Measurements from ENCODE around the gene LANCL3. TPM values are rescaled to one million over a fixed set of nuclear protein-coding genes. Genes with fewer than 3 reads are reported as not detected.
"Not testable (repeated sequence)": the region's sequence is repeated elsewhere in the genome, so short reads cannot be mapped to it uniquely, and the experiment has no call there.

Gene LANCL3
- total RNA-seq, 1 donor from 2014 or later = 0.36 TPM

DNA sequence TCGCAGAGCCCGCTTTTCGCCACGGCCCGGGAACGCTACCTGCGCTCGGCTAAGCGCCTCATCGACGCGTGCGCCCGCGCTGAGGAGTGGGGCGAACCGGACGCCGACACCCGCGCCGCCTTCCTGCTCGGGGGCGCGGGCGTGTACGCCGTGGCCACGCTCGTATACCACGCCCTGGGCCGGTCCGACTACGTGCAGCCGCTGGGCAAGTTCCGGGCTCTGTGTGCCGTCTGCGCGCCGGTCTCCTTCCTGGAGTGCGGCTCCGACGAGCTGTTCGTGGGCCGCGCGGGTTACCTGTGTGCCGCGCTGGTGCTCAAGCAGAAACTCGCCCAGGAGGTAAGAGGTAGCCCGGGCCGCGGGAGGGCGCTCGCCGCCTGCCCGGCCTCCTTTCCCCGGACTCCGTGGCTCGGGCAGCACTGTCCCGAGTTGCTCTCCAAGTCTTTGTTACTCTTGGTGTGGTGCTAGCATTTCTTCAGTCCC, 687 bp downstream of the LANCL3 start:
- H4K20me1 ChIP-seq (ENCODE audit: insufficient read depth, low read length); H3K9me3 Mint-ChIP-seq (ENCODE audit: unreplicated experiment); H3K4me1 Mint-ChIP-seq (ENCODE audit: low read depth, unreplicated experiment); H3K79me2 ChIP-seq (ENCODE audit: insufficient read depth, low read length); H3K9me3 ChIP-seq (ENCODE audit: insufficient read depth, low read depth, low read length); H3K36me3 ChIP-seq (ENCODE audit: insufficient read depth, low read length); H3K27me3 ChIP-seq (ENCODE audit: insufficient read depth, low read length); H3K27ac Mint-ChIP-seq (ENCODE audit: unreplicated experiment); DNase-seq (ENCODE audit: low read depth); H3K36me3 Mint-ChIP-seq (ENCODE audit: low read depth, unreplicated experiment); H3K4me1 ChIP-seq (ENCODE audit: insufficient read depth, low read length); FAIRE-seq; H3K27me3 Mint-ChIP-seq (ENCODE audit: low read depth, unreplicated experiment); H3K27ac ChIP-seq (ENCODE audit: low read depth, low read length): not testable (repeated sequence)
- peak overlapping the region; percentile 79 for H3K4me2 ChIP-seq (ENCODE audit: low read length)
- peak overlapping the region; percentile 80 for H2AFZ ChIP-seq (ENCODE audit: low read depth, low read length)
- peak overlapping the region; percentile 84 for H3K4me3 Mint-ChIP-seq (ENCODE audit: unreplicated experiment)
- peak overlapping the region; percentile 58 for H3K4me3 ChIP-seq (ENCODE audit: insufficient read depth, low read depth, low read length)
- peak overlapping the region; percentile 33 for H3K9ac ChIP-seq (ENCODE audit: low read length)

DNA sequence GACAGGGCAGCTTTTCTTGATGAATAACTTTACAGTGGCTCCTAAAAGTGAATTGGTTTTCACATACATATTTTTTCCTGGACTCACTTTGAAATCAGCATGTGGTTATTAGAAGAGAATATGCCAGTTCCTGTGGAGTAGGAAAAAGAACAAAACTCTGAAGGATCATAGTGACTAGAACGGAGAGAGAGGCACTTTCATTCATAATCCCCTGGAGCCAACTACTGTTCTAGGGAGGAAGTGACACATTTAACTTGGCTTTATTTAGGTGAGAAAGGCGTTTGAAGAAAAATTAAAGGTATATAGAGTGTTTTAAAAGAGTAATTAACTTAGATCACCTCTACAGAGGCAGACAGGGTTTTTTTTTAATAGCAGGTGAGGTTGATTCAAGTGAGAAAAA, 1.7 kb downstream of the LANCL3 start:
- H3K36me3 Mint-ChIP-seq (ENCODE audit: low read depth, unreplicated experiment); H3K36me3 ChIP-seq (ENCODE audit: insufficient read depth, low read length); H3K27ac ChIP-seq (ENCODE audit: low read depth, low read length); H3K27me3 ChIP-seq (ENCODE audit: insufficient read depth, low read length); H3K4me1 ChIP-seq (ENCODE audit: insufficient read depth, low read length); H3K4me3 Mint-ChIP-seq (ENCODE audit: unreplicated experiment); H3K4me1 Mint-ChIP-seq (ENCODE audit: low read depth, unreplicated experiment); H2AFZ ChIP-seq (ENCODE audit: low read depth, low read length); H3K4me3 ChIP-seq (ENCODE audit: insufficient read depth, low read depth, low read length); H3K79me2 ChIP-seq (ENCODE audit: insufficient read depth, low read length); H3K9ac ChIP-seq (ENCODE audit: low read length); FAIRE-seq; H3K9me3 Mint-ChIP-seq (ENCODE audit: unreplicated experiment); DNase-seq (ENCODE audit: low read depth); H4K20me1 ChIP-seq (ENCODE audit: insufficient read depth, low read length); H3K9me3 ChIP-seq (ENCODE audit: insufficient read depth, low read depth, low read length); H3K27ac Mint-ChIP-seq (ENCODE audit: unreplicated experiment); H3K27me3 Mint-ChIP-seq (ENCODE audit: low read depth, unreplicated experiment): not testable (repeated sequence)
- H3K4me2 ChIP-seq (ENCODE audit: low read length) = peak overlapping the region; percentile 79

DNA sequence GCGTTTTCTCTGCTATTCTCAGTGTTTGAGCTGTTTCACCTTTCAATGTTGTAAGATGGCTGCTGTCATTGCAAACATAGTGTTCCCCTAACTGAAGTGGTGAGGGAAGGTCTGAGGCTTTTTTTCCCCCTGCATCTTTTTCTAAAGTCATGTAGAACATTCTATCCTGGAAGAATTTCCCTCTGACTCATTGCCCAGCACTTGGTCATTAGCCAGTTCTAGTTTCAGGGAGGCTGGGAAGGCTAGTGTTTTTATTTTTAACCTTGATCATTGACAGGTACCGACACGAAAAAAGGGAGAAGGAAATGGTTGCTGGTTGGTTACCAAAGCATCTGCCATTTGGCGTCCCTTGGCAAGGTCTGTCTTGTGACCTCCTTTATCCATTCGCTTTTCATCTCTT, 6.6 kb downstream of the LANCL3 start:
- no peaks in the 10 kb centered on the region for H3K4me1 Mint-ChIP-seq (ENCODE audit: low read depth, unreplicated experiment)
- H3K4me1 ChIP-seq (ENCODE audit: insufficient read depth, low read length) = no peaks in the 10 kb centered on the region
- no peaks in the 10 kb centered on the region for H3K27me3 Mint-ChIP-seq (ENCODE audit: low read depth, unreplicated experiment)
- H3K79me2 ChIP-seq (ENCODE audit: insufficient read depth, low read length) = no peaks in the 10 kb centered on the region
- no peak overlapping the region for H3K9ac ChIP-seq (ENCODE audit: low read length)
- peak; percentile 32 for FAIRE-seq
- H4K20me1 ChIP-seq (ENCODE audit: insufficient read depth, low read length) = no peaks in the 10 kb centered on the region
- H3K27ac ChIP-seq (ENCODE audit: low read depth, low read length) = no peak overlapping the region
- H3K4me2 ChIP-seq (ENCODE audit: low read length) = no peak overlapping the region
- no peaks in the 10 kb centered on the region for H3K36me3 ChIP-seq (ENCODE audit: insufficient read depth, low read length)
- H3K36me3 Mint-ChIP-seq (ENCODE audit: low read depth, unreplicated experiment) = no peaks in the 10 kb centered on the region
- DNase-seq (ENCODE audit: low read depth) = peak; percentile 19
- no peaks in the 10 kb centered on the region for H3K9me3 ChIP-seq (ENCODE audit: insufficient read depth, low read depth, low read length)
- no peak overlapping the region for H3K27ac Mint-ChIP-seq (ENCODE audit: unreplicated experiment)
- H3K9me3 Mint-ChIP-seq (ENCODE audit: unreplicated experiment) = no peaks in the 10 kb centered on the region
- no peaks in the 10 kb centered on the region for H3K27me3 ChIP-seq (ENCODE audit: insufficient read depth, low read length)
- TF ChIP-seq, protein P1, sequence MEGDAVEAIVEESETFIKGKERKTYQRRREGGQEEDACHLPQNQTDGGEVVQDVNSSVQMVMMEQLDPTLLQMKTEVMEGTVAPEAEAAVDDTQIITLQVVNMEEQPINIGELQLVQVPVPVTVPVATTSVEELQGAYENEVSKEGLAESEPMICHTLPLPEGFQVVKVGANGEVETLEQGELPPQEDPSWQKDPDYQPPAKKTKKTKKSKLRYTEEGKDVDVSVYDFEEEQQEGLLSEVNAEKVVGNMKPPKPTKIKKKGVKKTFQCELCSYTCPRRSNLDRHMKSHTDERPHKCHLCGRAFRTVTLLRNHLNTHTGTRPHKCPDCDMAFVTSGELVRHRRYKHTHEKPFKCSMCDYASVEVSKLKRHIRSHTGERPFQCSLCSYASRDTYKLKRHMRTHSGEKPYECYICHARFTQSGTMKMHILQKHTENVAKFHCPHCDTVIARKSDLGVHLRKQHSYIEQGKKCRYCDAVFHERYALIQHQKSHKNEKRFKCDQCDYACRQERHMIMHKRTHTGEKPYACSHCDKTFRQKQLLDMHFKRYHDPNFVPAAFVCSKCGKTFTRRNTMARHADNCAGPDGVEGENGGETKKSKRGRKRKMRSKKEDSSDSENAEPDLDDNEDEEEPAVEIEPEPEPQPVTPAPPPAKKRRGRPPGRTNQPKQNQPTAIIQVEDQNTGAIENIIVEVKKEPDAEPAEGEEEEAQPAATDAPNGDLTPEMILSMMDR (IDR thresholded peaks at IDR 0.05; ENCODE audit: insufficient read depth, low read depth, low read length) = no peak
- no peak for TF ChIP-seq EZH2 (IDR thresholded peaks at IDR 0.05; ENCODE audit: insufficient read depth, low read length)
- no peak overlapping the region for H3K4me3 Mint-ChIP-seq (ENCODE audit: unreplicated experiment)
- H3K4me3 ChIP-seq (ENCODE audit: insufficient read depth, low read depth, low read length) = no peak overlapping the region
- H2AFZ ChIP-seq (ENCODE audit: low read depth, low read length) = no peak overlapping the region

DNA sequence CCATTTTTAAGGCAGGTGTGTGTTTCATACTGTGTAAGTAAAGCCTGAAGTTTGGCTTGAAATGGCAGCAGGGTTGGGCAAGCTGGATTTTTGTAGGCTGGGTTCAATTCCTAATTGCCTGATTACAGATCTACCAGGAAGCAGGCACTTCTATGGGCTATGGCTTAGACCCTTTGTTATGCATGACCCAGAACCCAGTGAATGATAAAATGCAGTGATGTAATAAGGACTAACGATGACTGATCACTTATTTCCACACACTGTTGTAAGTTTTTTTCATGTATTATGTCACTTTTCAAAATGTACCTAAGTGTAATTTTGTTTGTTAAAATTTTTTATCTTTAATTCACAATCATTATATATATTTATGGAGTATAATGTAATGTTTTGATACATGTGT, 8.6 kb downstream of the LANCL3 start:
- TF ChIP-seq EZH2 (IDR thresholded peaks at IDR 0.05; ENCODE audit: insufficient read depth, low read length) = no peak
- TF ChIP-seq, protein P1 (IDR thresholded peaks at IDR 0.05; ENCODE audit: insufficient read depth, low read depth, low read length) = no peak
- peak; percentile 9 for FAIRE-seq
- no peaks in the 10 kb centered on the region for H3K9me3 ChIP-seq (ENCODE audit: insufficient read depth, low read depth, low read length)
- no peak overlapping the region for H2AFZ ChIP-seq (ENCODE audit: low read depth, low read length)
- H3K79me2 ChIP-seq (ENCODE audit: insufficient read depth, low read length) = no peaks in the 10 kb centered on the region
- no peaks in the 10 kb centered on the region for H3K27me3 Mint-ChIP-seq (ENCODE audit: low read depth, unreplicated experiment)
- DNase-seq (ENCODE audit: low read depth) = no peak
- no peak overlapping the region for H3K9ac ChIP-seq (ENCODE audit: low read length)
- H3K4me1 Mint-ChIP-seq (ENCODE audit: low read depth, unreplicated experiment) = no peaks in the 10 kb centered on the region
- H3K27ac ChIP-seq (ENCODE audit: low read depth, low read length) = no peak overlapping the region
- no peaks in the 10 kb centered on the region for H4K20me1 ChIP-seq (ENCODE audit: insufficient read depth, low read length)
- H3K9me3 Mint-ChIP-seq (ENCODE audit: unreplicated experiment) = peaks cover 6% of the 10 kb centered on the region
- no peaks in the 10 kb centered on the region for H3K27me3 ChIP-seq (ENCODE audit: insufficient read depth, low read length)
- H3K4me3 ChIP-seq (ENCODE audit: insufficient read depth, low read depth, low read length) = no peak overlapping the region
- no peak overlapping the region for H3K4me3 Mint-ChIP-seq (ENCODE audit: unreplicated experiment)
- no peaks in the 10 kb centered on the region for H3K4me1 ChIP-seq (ENCODE audit: insufficient read depth, low read length)
- H3K36me3 ChIP-seq (ENCODE audit: insufficient read depth, low read length) = no peaks in the 10 kb centered on the region
- H3K4me2 ChIP-seq (ENCODE audit: low read length) = no peak overlapping the region
- H3K36me3 Mint-ChIP-seq (ENCODE audit: low read depth, unreplicated experiment) = no peaks in the 10 kb centered on the region
- no peak overlapping the region for H3K27ac Mint-ChIP-seq (ENCODE audit: unreplicated experiment)

DNA sequence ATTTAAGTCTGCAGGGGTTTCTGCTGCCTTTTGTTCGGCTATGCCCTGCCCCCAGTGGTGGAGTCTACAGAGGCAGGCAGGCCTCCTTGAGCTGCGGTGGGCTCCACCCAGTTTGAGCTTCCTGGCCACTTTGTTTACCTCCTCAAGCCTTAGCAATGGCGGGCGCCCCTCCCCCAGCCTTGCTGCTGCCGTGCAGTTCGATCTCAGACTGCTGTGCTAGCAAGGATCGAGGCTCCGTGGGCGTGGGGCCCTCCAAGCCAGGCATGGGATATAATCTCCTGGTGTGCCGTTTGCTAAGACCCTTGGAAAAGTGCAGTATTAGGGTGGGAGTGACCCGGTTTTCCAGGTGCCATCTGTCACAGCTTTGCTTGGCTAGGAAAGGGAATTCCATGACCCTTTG, 15.9 kb downstream of the LANCL3 start:
- H2AFZ ChIP-seq (ENCODE audit: low read depth, low read length); H3K9ac ChIP-seq (ENCODE audit: low read length); H3K9me3 Mint-ChIP-seq (ENCODE audit: unreplicated experiment); H4K20me1 ChIP-seq (ENCODE audit: insufficient read depth, low read length); FAIRE-seq; H3K4me2 ChIP-seq (ENCODE audit: low read length); H3K4me1 Mint-ChIP-seq (ENCODE audit: low read depth, unreplicated experiment); DNase-seq (ENCODE audit: low read depth); H3K4me3 Mint-ChIP-seq (ENCODE audit: unreplicated experiment); H3K36me3 Mint-ChIP-seq (ENCODE audit: low read depth, unreplicated experiment); H3K4me3 ChIP-seq (ENCODE audit: insufficient read depth, low read depth, low read length); H3K36me3 ChIP-seq (ENCODE audit: insufficient read depth, low read length); H3K79me2 ChIP-seq (ENCODE audit: insufficient read depth, low read length); H3K27me3 Mint-ChIP-seq (ENCODE audit: low read depth, unreplicated experiment); H3K27ac Mint-ChIP-seq (ENCODE audit: unreplicated experiment); H3K27me3 ChIP-seq (ENCODE audit: insufficient read depth, low read length); H3K9me3 ChIP-seq (ENCODE audit: insufficient read depth, low read depth, low read length); H3K4me1 ChIP-seq (ENCODE audit: insufficient read depth, low read length); H3K27ac ChIP-seq (ENCODE audit: low read depth, low read length): not testable (repeated sequence)
